ENCODE measurements around the gene PLGRKT. TPM values are rescaled to one million over a fixed set of nuclear protein-coding genes. Genes with fewer than 3 reads are reported as not detected.
"Not testable (repeated sequence)": the region's sequence is repeated elsewhere in the genome, so short reads cannot be mapped to it uniquely, and the experiment has no call there.

PLGRKT gene
- total and polyA plus RNA-seq, 4 donors, result 11.7 to 28.4 (median 22.2) TPM

DNA sequence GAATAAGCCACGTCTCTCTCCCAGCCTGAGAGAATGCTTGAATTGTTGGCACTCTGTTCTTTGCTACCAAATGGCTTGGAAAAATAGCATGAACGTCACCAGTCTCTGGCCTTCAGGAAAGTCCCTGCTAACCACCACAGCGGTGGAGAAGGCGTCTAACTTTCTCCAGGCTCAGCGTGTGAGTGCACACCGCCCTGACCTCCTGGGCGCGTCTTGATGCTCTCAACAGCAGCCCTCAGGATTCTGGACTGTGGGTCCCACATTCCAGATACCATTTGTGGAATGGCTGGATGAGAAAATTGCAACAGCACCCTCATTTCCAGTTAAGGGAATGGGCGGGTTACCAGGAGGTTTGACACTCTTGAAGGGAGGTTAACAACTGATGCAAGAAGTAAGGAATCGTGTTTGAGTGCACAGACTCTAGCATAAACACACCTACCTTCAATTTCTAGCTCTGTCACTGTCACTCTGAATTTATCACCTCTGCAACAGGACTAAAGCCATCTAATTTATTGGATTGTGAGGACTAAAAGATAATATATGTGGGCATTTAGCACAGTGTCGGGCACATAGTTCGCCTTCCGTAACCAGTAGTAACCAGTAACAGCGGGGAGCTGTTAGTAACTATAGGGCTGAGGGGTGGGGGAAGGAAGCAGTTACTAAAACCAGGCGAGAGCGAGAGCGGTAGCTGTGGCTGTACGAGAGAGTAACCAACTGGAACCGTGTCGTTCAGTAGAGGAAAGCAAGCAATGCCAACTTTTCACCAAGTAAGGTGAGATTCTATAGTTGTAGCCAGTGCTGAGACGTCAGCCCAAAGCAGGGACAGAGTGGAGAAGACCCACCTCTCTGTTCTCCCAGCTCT is 807 bp upstream of the PLGRKT start:
- H3K4me1 ChIP-seq (ENCODE audit: control insufficient read depth in 5 of 5, insufficient read depth in 5 of 5, low read length in 5 of 5), result peaks cover 0 to 16% (median 9%) of the 10 kb centered on the region in 5 donors
- H3K4me3 ChIP-seq, result no peak overlapping the region
- H3K27me3 ChIP-seq (ENCODE audit: control insufficient read depth in 3 of 3, insufficient read depth in 3 of 3, low read length in 2 of 3), result no peaks in the 10 kb centered on the region
- peak overlapping the region; percentile 46 to 71 for H3K27ac ChIP-seq (ENCODE audit: low read depth in 1 of 2, low read length in 1 of 2)
- no peak for ATAC-seq (ENCODE audit: insufficient read depth, low FRiP score)
- 69 to 71% methylated on average over 21 of the region's 21 CpGs for WGBS, 2 donors
- H3K9me3 ChIP-seq (ENCODE audit: control insufficient read depth in 4 of 4, insufficient read depth in 3 of 4, low read length in 3 of 4), result no peaks in the 10 kb centered on the region
- H3K9ac ChIP-seq (ENCODE audit: insufficient read depth in 1 of 2, low read length in 2 of 2), result peak overlapping the region in 1 of 2 donors; percentile 0
- TF ChIP-seq, protein P1, sequence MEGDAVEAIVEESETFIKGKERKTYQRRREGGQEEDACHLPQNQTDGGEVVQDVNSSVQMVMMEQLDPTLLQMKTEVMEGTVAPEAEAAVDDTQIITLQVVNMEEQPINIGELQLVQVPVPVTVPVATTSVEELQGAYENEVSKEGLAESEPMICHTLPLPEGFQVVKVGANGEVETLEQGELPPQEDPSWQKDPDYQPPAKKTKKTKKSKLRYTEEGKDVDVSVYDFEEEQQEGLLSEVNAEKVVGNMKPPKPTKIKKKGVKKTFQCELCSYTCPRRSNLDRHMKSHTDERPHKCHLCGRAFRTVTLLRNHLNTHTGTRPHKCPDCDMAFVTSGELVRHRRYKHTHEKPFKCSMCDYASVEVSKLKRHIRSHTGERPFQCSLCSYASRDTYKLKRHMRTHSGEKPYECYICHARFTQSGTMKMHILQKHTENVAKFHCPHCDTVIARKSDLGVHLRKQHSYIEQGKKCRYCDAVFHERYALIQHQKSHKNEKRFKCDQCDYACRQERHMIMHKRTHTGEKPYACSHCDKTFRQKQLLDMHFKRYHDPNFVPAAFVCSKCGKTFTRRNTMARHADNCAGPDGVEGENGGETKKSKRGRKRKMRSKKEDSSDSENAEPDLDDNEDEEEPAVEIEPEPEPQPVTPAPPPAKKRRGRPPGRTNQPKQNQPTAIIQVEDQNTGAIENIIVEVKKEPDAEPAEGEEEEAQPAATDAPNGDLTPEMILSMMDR (IDR thresholded peaks at IDR 0.05; ENCODE audit: control extremely low read depth, extremely low read depth), result no peak
- H3K36me3 ChIP-seq (ENCODE audit: control insufficient read depth in 4 of 4, insufficient read depth in 4 of 4, low read length in 4 of 4), result peaks cover 0 to 12% (median 6%) of the 10 kb centered on the region in 4 donors
- peak; percentile 6 to 22 (median 15) for DNase-seq

DNA sequence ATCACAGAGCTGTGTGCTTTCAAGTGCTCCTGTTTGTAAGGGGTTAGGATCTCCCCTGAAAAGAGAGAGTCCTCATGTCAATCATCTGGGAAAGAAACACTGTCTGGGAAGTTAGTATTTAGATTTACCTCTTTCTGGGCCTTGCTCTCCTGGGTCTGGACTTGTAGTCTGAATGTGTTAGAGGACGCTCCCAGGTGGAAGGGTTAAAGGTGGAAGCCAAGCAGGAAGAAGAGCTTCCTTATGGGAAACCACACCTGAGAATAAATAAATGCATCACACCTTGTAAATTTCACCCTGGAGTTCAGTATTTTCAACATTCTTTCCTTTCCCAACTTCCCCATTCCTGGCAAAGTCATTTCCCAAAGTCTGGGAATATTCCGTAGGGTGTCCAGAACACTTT is 1.3 kb downstream of the PLGRKT start:
- WGBS, 2 donors, result 79 to 87% methylated on average over 2 of the region's 2 CpGs
- TF ChIP-seq, protein P1 (IDR thresholded peaks at IDR 0.05; ENCODE audit: control extremely low read depth, extremely low read depth), result no peak
- ATAC-seq (ENCODE audit: insufficient read depth, low FRiP score), result no peak
- Histone ChIP-seq H3K4me1 (ENCODE audit: control insufficient read depth in 5 of 5, insufficient read depth in 5 of 5, low read length in 5 of 5) (peaks cover 0 to 16% (median 7%) of the 10 kb centered on the region in 5 donors), H3K9ac (ENCODE audit: insufficient read depth in 1 of 2, low read length in 2 of 2) (no peak overlapping the region), H3K36me3 (ENCODE audit: control insufficient read depth in 4 of 4, insufficient read depth in 4 of 4, low read length in 4 of 4) (peaks cover 0 to 12% (median 8%) of the 10 kb centered on the region in 4 donors), H3K27me3 (ENCODE audit: control insufficient read depth in 3 of 3, insufficient read depth in 3 of 3, low read length in 2 of 3) (no peaks in the 10 kb centered on the region), H3K9me3 (ENCODE audit: control insufficient read depth in 4 of 4, insufficient read depth in 3 of 4, low read length in 3 of 4) (no peaks in the 10 kb centered on the region), H3K4me3 (no peak overlapping the region), H3K27ac (ENCODE audit: low read depth in 1 of 2, low read length in 1 of 2) (peak overlapping the region in 1 of 2 donors; percentile 99)
- no peak for DNase-seq

DNA sequence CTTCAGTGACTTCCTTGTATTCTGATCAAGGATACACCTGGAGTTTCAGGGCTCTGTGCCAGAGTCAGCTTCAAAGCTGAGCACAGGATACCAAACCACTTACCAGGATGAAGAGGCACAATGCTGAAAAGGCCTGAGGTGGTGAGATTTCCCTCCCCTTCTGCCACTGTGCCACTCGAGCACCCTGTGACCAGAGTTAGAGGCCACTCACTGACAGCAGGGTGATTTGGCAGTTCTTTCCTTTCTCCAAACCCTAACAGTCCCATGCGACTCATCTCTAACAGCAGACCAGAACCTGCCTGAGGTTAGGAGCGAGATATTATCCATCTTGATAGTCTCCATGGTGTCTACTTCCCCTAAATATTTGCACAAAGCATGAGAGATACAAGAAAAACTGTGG is 1.8 kb downstream of the PLGRKT start:
- 68 to 81% methylated on average over 3 of the region's 3 CpGs for WGBS, 2 donors
- no peak for ATAC-seq (ENCODE audit: insufficient read depth, low FRiP score)
- H3K9me3 ChIP-seq (ENCODE audit: control insufficient read depth in 4 of 4, insufficient read depth in 3 of 4, low read length in 3 of 4), result no peaks in the 10 kb centered on the region
- peak overlapping the region in 1 of 2 donors; percentile 4 for H3K27ac ChIP-seq (ENCODE audit: low read depth in 1 of 2, low read length in 1 of 2)
- DNase-seq, result peak in 1 of 3 donors; percentile 7
- peaks cover 0 to 16% (median 7%) of the 10 kb centered on the region in 5 donors for H3K4me1 ChIP-seq (ENCODE audit: control insufficient read depth in 5 of 5, insufficient read depth in 5 of 5, low read length in 5 of 5)
- peaks cover 3 to 12% (median 8%) of the 10 kb centered on the region in 4 donors for H3K36me3 ChIP-seq (ENCODE audit: control insufficient read depth in 4 of 4, insufficient read depth in 4 of 4, low read length in 4 of 4)
- H3K9ac ChIP-seq (ENCODE audit: insufficient read depth in 1 of 2, low read length in 2 of 2), result no peak overlapping the region
- TF ChIP-seq, protein P1 (IDR thresholded peaks at IDR 0.05; ENCODE audit: control extremely low read depth, extremely low read depth), result no peak
- H3K4me3 ChIP-seq, result no peak overlapping the region
- no peaks in the 10 kb centered on the region for H3K27me3 ChIP-seq (ENCODE audit: control insufficient read depth in 3 of 3, insufficient read depth in 3 of 3, low read length in 2 of 3)

DNA sequence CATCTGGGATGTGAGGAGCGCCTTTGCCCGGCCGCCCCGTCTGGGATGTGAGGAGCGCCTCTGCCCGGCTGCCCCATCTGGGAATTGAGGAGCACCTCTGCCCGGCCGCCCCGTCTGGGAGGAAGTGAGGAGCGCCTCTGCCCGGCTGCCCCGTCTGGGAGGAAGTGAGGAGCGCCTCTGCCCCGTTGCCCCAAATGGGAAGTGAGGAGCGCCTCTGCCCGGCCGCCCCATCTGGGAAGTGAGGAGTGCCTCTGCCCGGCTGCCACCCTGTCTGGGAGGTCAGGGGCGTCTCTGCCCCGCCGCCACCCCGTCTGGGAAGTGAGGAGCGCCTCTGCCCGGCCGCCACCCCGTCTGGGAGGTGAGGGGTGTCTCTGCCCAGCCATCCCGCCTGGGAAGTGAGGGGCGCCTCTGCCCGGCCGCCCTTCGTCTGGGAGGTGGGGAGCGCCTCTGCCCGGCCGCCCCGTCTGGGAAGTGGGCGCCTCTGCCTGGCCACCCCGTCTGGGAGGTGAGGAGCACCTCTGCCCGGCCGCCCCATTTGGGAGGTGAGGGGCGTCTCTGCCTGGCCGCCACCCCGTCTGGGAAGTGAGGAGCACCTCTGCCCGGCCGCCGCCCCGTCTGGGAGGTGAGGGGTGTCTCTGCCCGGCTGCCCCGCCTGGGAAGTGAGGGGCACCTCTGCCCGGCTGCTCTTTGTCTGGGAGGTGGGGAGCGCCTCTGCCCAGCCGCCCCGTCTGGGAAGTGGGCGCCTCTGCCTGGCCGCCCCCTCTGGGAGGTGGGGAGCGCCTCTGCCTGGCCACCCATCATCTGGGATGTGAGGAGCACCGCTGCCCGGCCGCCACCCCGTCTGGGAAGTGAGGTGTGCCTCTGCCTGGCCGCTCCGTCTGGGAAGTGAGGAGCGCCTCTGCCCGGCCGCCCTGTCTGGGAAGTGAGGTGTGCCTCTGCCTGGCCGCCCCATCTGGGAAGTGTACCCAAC is 3.6 kb downstream of the PLGRKT start:
- H3K27me3 ChIP-seq (ENCODE audit: control insufficient read depth in 3 of 3, insufficient read depth in 3 of 3, low read length in 2 of 3); H3K4me3 ChIP-seq; ATAC-seq (ENCODE audit: insufficient read depth, low FRiP score); H3K9ac ChIP-seq (ENCODE audit: insufficient read depth in 1 of 2, low read length in 2 of 2); DNase-seq; H3K9me3 ChIP-seq (ENCODE audit: control insufficient read depth in 4 of 4, insufficient read depth in 3 of 4, low read length in 3 of 4); H3K27ac ChIP-seq (ENCODE audit: low read depth in 1 of 2, low read length in 1 of 2): not testable (repeated sequence)
- H3K4me1 ChIP-seq (ENCODE audit: control insufficient read depth in 5 of 5, insufficient read depth in 5 of 5, low read length in 5 of 5), result peaks cover 0 to 16% (median 7%) of the 10 kb centered on the region in 5 donors
- 96 to 97% methylated on average over 61 to 65 of the region's 65 CpGs for WGBS, 2 donors
- peaks cover 4 to 15% (median 13%) of the 10 kb centered on the region in 4 donors for H3K36me3 ChIP-seq (ENCODE audit: control insufficient read depth in 4 of 4, insufficient read depth in 4 of 4, low read length in 4 of 4)

DNA sequence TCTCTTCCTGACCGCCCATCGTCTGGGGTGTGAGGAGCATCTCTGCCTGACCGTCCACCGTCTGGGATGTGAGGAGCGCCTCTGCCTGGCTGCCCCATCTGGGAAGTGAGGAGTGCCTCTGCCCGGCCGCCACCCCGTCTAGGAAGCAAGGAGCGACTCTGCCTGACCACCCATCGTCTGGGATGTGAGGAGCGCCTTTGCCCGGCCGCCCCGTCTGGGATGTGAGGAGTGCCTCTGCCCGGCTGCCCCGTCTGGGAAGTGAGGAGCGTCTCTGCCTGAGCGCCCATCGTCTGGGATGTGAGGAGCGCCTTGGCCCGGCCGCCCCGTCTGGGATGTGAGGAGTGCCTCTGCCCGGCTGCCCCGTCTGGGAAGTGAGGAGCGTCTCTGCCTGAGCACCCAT is 4.4 kb downstream of the PLGRKT start:
- WGBS, 2 donors, result 91 to 98% methylated on average over 21 to 26 of the region's 26 CpGs
- not testable (repeated sequence) for H3K27ac ChIP-seq (ENCODE audit: low read depth in 1 of 2, low read length in 1 of 2); H3K4me3 ChIP-seq; DNase-seq; H3K27me3 ChIP-seq (ENCODE audit: control insufficient read depth in 3 of 3, insufficient read depth in 3 of 3, low read length in 2 of 3); H3K9ac ChIP-seq (ENCODE audit: insufficient read depth in 1 of 2, low read length in 2 of 2); ATAC-seq (ENCODE audit: insufficient read depth, low FRiP score); H3K9me3 ChIP-seq (ENCODE audit: control insufficient read depth in 4 of 4, insufficient read depth in 3 of 4, low read length in 3 of 4)
- Histone ChIP-seq H3K4me1 (ENCODE audit: control insufficient read depth in 5 of 5, insufficient read depth in 5 of 5, low read length in 5 of 5) (peaks cover 0 to 12% (median 4%) of the 10 kb centered on the region in 5 donors), H3K36me3 (ENCODE audit: control insufficient read depth in 4 of 4, insufficient read depth in 4 of 4, low read length in 4 of 4) (peaks cover 4 to 16% (median 13%) of the 10 kb centered on the region in 4 donors)
